ENCODE data around the gene GCC1.
A peak's percentile ranks its signal among the peaks of the same experiment; 100 is the strongest.

- peak in 1 of 11 experiments; percentile 12 for TF ChIP-seq CTCF (IDR thresholded peaks at IDR 0.05 in 8 of 11, conservative IDR thresholded peaks at IDR 0.05 in 3 of 11)
- TF ChIP-seq POLR2A (IDR thresholded peaks at IDR 0.05): no peak
Measured at GRCh38 chr7:127588697-127589482, 3.5 kb upstream of the GCC1 start.
